ENCODE data around the gene RASEF. TPM values are rescaled to one million over a fixed set of nuclear protein-coding genes. Genes with fewer than 3 reads are reported as not detected.

The RASEF gene
- total and polyA plus RNA-seq, 10 of the 15 experiments (the other 5 are each of a cell fraction or from before 2014, with no cell fraction given), result under 0.01 to 0.04 (median 0.01) TPM; not detected in 7

GRCh38 chr9:82970359-82970758 is 92.6 kb downstream of the RASEF start:
- in situ Hi-C loops (cut with MboI) (no loop called here), intact Hi-C loops (cut with micrococcal nuclease; ENCODE audit: unreplicated experiment) (no loop called here)
- no TSS peak for BruUV-seq (replicated peaks)
- Histone ChIP-seq H3K79me2 (ENCODE audit: control insufficient read depth, insufficient read depth, low read length) (no peaks in the 10 kb centered on the region), H4K20me1 (ENCODE audit: control insufficient read depth, insufficient read depth) (no peaks in the 10 kb centered on the region), H2AFZ (ENCODE audit: control insufficient read depth, low read depth, low read length) (no peak overlapping the region), H3K27me3 (replicated peaks in 1 of 2; ENCODE audit: control insufficient read depth in 2 of 2, insufficient read depth in 2 of 2, low read length in 1 of 2) (no peaks in the 10 kb centered on the region), H3K4me3 (no peak overlapping the region), H3K4me1 (ENCODE audit: control insufficient read depth, insufficient read depth, low read length) (no peaks in the 10 kb centered on the region), H3K36me3 (ENCODE audit: control insufficient read depth in 2 of 2, insufficient read depth in 2 of 2, low read length in 1 of 2) (no peaks in the 10 kb centered on the region), H3K27ac (ENCODE audit: control insufficient read depth, insufficient read depth) (no peak overlapping the region), H3K9me3 (replicated peaks; ENCODE audit: control insufficient read depth, insufficient read depth, low read length) (no peaks in the 10 kb centered on the region), H3K4me2 (ENCODE audit: control insufficient read depth, insufficient read depth) (no peak overlapping the region), H3K9ac (ENCODE audit: control insufficient read depth, insufficient read depth, low read length) (no peak overlapping the region)
- no peak for TF ChIP-seq NR2C1 (IDR thresholded peaks at IDR 0.05)
- no peak for TF ChIP-seq KDM1A (IDR thresholded peaks at IDR 0.05; ENCODE audit: borderline replicate concordance)
- ChIA-PET POLR2A (no interaction called here), RAD21 (ENCODE audit: unreplicated experiment) (no interaction called here), CTCF (interaction anchor here (0.7 kb wide), 1 partner anchor 9 kb away, joined by 3 read pairs; no protein-coding TSS in a partner anchor), SMC1A (ENCODE audit: uncharacterized antibody, unreplicated experiment) (interaction anchor here (1.0 kb wide), 1 partner anchor 11 kb away, joined by 3 read pairs; no protein-coding TSS in a partner anchor)
- no peak for ATAC-seq
- no peak for DNase-seq (ENCODE audit: low read depth, low spot score)
- 2% methylated on average over 3 of the region's 3 CpGs for WGBS (ENCODE audit: insufficient coverage, insufficient replicate concordance, low lambda C conversion rate, missing lambda C conversion rate)
- FAIRE-seq, result no peak

DNA sequence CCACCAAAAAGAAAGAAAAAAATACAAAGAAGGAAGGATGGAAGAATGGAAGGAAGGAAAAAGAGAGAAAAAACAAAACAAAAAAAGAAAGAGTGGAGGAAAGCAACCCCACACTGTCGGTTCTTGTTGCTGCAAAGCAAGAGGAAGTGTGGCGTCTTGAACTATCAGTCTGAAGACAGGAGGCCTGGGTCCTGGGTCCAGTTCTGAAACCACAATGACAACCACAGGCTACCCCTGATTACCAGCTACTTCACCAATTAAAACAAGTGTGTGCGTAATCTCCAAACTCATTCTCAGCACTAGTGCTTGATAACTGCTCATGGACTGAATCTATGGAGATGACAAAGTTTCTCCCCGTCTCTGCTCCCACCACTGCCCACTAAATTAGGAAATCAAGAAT is 93.7 kb downstream of the RASEF start:
- SMC1A ChIA-PET (ENCODE audit: uncharacterized antibody, unreplicated experiment), result interaction anchor here (0.7 kb wide), 1 partner anchor 715 kb away, joined by 3 read pairs; no protein-coding TSS in a partner anchor
- CTCF ChIA-PET, result no interaction called here
- no peaks in the 10 kb centered on the region for H3K36me3 ChIP-seq (ENCODE audit: control insufficient read depth in 2 of 2, insufficient read depth in 2 of 2, low read length in 1 of 2)
- no peaks in the 10 kb centered on the region for H4K20me1 ChIP-seq (ENCODE audit: control insufficient read depth, insufficient read depth)
- H3K79me2 ChIP-seq (ENCODE audit: control insufficient read depth, insufficient read depth, low read length), result no peaks in the 10 kb centered on the region
- no peak overlapping the region for H3K4me2 ChIP-seq (ENCODE audit: control insufficient read depth, insufficient read depth)
- no peak for DNase-seq (ENCODE audit: low read depth, low spot score)
- RAD21 ChIA-PET (ENCODE audit: unreplicated experiment), result no interaction called here
- H3K27ac ChIP-seq (ENCODE audit: control insufficient read depth, insufficient read depth), result no peak overlapping the region
- TF ChIP-seq ZNF24 (IDR thresholded peaks at IDR 0.05) (no peak), CREB1 (IDR thresholded peaks at IDR 0.05; ENCODE audit: low read depth) (no peak), ATF7 (IDR thresholded peaks at IDR 0.05; ENCODE audit: low read depth) (no peak), PBX3 (IDR thresholded peaks at IDR 0.05; ENCODE audit: insufficient replicate concordance, low read depth, low read length) (no peak), E4F1 (IDR thresholded peaks at IDR 0.05; ENCODE audit: borderline replicate concordance, partially characterized antibody) (no peak), MYC (IDR thresholded peaks at IDR 0.05; ENCODE audit: insufficient read depth, insufficient read length, insufficient replicate concordance, low read length, severe bottlenecking) (no peak), PML (IDR thresholded peaks at IDR 0.05; ENCODE audit: low read length) (no peak), JUNB (IDR thresholded peaks at IDR 0.05) (no peak), FOXM1 (IDR thresholded peaks at IDR 0.05; ENCODE audit: low read depth, low read length) (no peak)
- H3K4me1 ChIP-seq (ENCODE audit: control insufficient read depth, insufficient read depth, low read length), result no peaks in the 10 kb centered on the region
- H2AFZ ChIP-seq (ENCODE audit: control insufficient read depth, low read depth, low read length), result no peak overlapping the region
- POLR2A ChIA-PET, result no interaction called here
- BruUV-seq (replicated peaks), result no TSS peak
- ATAC-seq, result no peak
- in situ Hi-C loops (cut with MboI) (no loop called here), intact Hi-C loops (cut with micrococcal nuclease; ENCODE audit: unreplicated experiment) (no loop called here)
- H3K27me3 ChIP-seq (replicated peaks in 1 of 2; ENCODE audit: control insufficient read depth in 2 of 2, insufficient read depth in 2 of 2, low read length in 1 of 2), result no peaks in the 10 kb centered on the region
- WGBS (ENCODE audit: insufficient coverage, insufficient replicate concordance, low lambda C conversion rate, missing lambda C conversion rate), result 29% methylated on average over 4 of the region's 4 CpGs
- H3K9ac ChIP-seq (ENCODE audit: control insufficient read depth, insufficient read depth, low read length), result no peak overlapping the region
- H3K4me3 ChIP-seq, result no peak overlapping the region
- H3K9me3 ChIP-seq (replicated peaks; ENCODE audit: control insufficient read depth, insufficient read depth, low read length), result no peaks in the 10 kb centered on the region
- FAIRE-seq, result no peak
